ENCODE results near the gene PARN.

- TF ChIP-seq, protein P1, sequence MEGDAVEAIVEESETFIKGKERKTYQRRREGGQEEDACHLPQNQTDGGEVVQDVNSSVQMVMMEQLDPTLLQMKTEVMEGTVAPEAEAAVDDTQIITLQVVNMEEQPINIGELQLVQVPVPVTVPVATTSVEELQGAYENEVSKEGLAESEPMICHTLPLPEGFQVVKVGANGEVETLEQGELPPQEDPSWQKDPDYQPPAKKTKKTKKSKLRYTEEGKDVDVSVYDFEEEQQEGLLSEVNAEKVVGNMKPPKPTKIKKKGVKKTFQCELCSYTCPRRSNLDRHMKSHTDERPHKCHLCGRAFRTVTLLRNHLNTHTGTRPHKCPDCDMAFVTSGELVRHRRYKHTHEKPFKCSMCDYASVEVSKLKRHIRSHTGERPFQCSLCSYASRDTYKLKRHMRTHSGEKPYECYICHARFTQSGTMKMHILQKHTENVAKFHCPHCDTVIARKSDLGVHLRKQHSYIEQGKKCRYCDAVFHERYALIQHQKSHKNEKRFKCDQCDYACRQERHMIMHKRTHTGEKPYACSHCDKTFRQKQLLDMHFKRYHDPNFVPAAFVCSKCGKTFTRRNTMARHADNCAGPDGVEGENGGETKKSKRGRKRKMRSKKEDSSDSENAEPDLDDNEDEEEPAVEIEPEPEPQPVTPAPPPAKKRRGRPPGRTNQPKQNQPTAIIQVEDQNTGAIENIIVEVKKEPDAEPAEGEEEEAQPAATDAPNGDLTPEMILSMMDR (IDR thresholded peaks at IDR 0.05; ENCODE audit: low read depth, low read length): no peak
- TF ChIP-seq MAX (IDR thresholded peaks at IDR 0.05; ENCODE audit: low read depth, low read length) (no peak), POLR2A (IDR thresholded peaks at IDR 0.05; ENCODE audit: extremely low read depth, insufficient read length) (no peak), MYC (IDR thresholded peaks at IDR 0.05; ENCODE audit: low read depth, low read length) (no peak)
These were observed 65.7 kb downstream of the PARN start for GRCh38 chr16:14564323-14564722.
